Neuronal stem cell (in vitro differentiated cells): ENCODE measurements around the gene DGKG.
A peak's percentile ranks its signal among the peaks of the same experiment; 100 is the strongest.

ENCODE experiments used
- DNase-seq: peaks from one replicate; pipeline ENCODE4 v3.0.0-alpha.2; 2013; ENCODE audit warnings: low spot score
- H2AFZ ChIP-seq: one replicate; pipeline ENCODE4 v1.6.1; 2013; ENCODE audit warnings: mild to moderate bottlenecking, low read length, inconsistent platforms
- H2AK5ac ChIP-seq: 2 replicates; pipeline ENCODE4 v1.6.1; 2013; ENCODE audit warnings: low read depth, mild to moderate bottlenecking, inconsistent platforms, low read length, moderate library complexity, mixed read lengths
- H2BK120ac ChIP-seq: 2 replicates; pipeline ENCODE4 v1.6.1; 2013; ENCODE audit warnings: low read depth, mild to moderate bottlenecking, inconsistent platforms, low read length, moderate library complexity, mixed read lengths
- H2BK12ac ChIP-seq: one replicate; pipeline ENCODE4 v1.6.1; 2013; ENCODE audit warnings: low read length, inconsistent platforms
- H2BK15ac ChIP-seq: 2 replicates; pipeline ENCODE4 v1.6.1; 2013; ENCODE audit warnings: mild to moderate bottlenecking, low read length, inconsistent platforms, mixed read lengths
- H2BK5ac ChIP-seq: one replicate; pipeline ENCODE4 v1.6.1; 2013; ENCODE audit warnings: inconsistent platforms, mild to moderate bottlenecking, low read length, moderate library complexity
- H3K14ac ChIP-seq: one replicate; pipeline ENCODE4 v1.6.1; 2013; ENCODE audit warnings: low read length, inconsistent platforms
- H3K18ac ChIP-seq: 2 replicates; pipeline ENCODE4 v1.6.1; 2013; ENCODE audit warnings: low read length, inconsistent platforms
- H3K23ac ChIP-seq: 2 replicates; pipeline ENCODE4 v1.6.1; 2013; ENCODE audit warnings: low read depth, mild to moderate bottlenecking, mixed read lengths, low read length, inconsistent platforms; ENCODE audit not compliant: poor library complexity
- H3K27ac ChIP-seq: replicated peaks from 3 replicates; pipeline ENCODE4 v1.5.1; 2013; ENCODE audit warnings: low read length, inconsistent platforms
- H3K27me3 ChIP-seq, 3 experiments: 2 replicates each; pipeline ENCODE4 v1.6.1; 2013; ENCODE audit warnings: low read length in 3 of 3, mild to moderate bottlenecking in 2 of 3, inconsistent platforms in 1 of 3, low read depth in 1 of 3, mixed read lengths in 1 of 3, moderate library complexity in 1 of 3; ENCODE audit not compliant: control insufficient read depth in 3 of 3, insufficient read depth in 3 of 3
- H3K36me3 ChIP-seq, 2 donors: replicated peaks in 1 of 2; 2 replicates each; pipeline ENCODE4 v1.6.1; 2013; ENCODE audit warnings: low read length in 2 of 2; ENCODE audit not compliant: control insufficient read depth in 2 of 2, insufficient read depth in 2 of 2
- H3K4ac ChIP-seq: 2 replicates; pipeline ENCODE4 v1.6.1; 2013; ENCODE audit warnings: inconsistent platforms, mild to moderate bottlenecking, low read length, moderate library complexity
- H3K4me1 ChIP-seq, 2 donors: 1 replicate in 1 of 2; 2 replicates in 1 of 2; pipeline ENCODE4 v1.6.1; 2013; ENCODE audit warnings: low read length in 2 of 2, low read depth in 1 of 2; ENCODE audit not compliant: control insufficient read depth in 2 of 2, insufficient read depth in 1 of 2
- H3K4me2 ChIP-seq: one replicate; pipeline ENCODE4 v1.6.1; 2013; ENCODE audit warnings: mild to moderate bottlenecking, low read length, inconsistent platforms; ENCODE audit not compliant: insufficient read depth, poor library complexity, severe bottlenecking
- H3K4me3 ChIP-seq, 2 donors: 2 replicates each; pipeline ENCODE4 v1.5.1; 2013; ENCODE audit warnings: low read length in 2 of 2, mild to moderate bottlenecking in 2 of 2, inconsistent platforms in 1 of 2, moderate library complexity in 1 of 2
- H3K79me1 ChIP-seq: one replicate; pipeline ENCODE4 v1.6.1; 2013; ENCODE audit warnings: low read depth, mild to moderate bottlenecking, inconsistent platforms, low read length, moderate library complexity
- H3K9ac ChIP-seq: one replicate; pipeline ENCODE4 v1.6.1; 2013; ENCODE audit warnings: mild to moderate bottlenecking, low read depth, low read length, inconsistent platforms; ENCODE audit not compliant: poor library complexity
- H3K9me3 ChIP-seq, 2 donors: replicated peaks in 1 of 2; 2 replicates each; pipeline versions ENCODE3 to v1.6.1; 2013; ENCODE audit warnings: low read length in 2 of 2, mild to moderate bottlenecking in 2 of 2, inconsistent platforms in 1 of 2, low read depth in 1 of 2, mixed read lengths in 1 of 2, moderate library complexity in 1 of 2; ENCODE audit not compliant: control insufficient read depth in 2 of 2, insufficient read depth in 1 of 2
- H4K8ac ChIP-seq: one replicate; pipeline ENCODE4 v1.6.1; 2013; ENCODE audit warnings: low read depth, mild to moderate bottlenecking, inconsistent platforms, low read length, moderate library complexity
- H4K91ac ChIP-seq: one replicate; pipeline ENCODE4 v1.6.1; 2013; ENCODE audit warnings: low read length, low read depth, mild to moderate bottlenecking, inconsistent platforms; ENCODE audit not compliant: poor library complexity
- WGBS, 2 donors: extraction: QIAGEN DNeasy Blood & Tissue Kit; methylation state at CpG; one replicate each; pipeline ENCODE4 v1.1.7; 2013; ENCODE audit warnings: missing lambda C conversion rate in 2 of 2, mixed read lengths in 1 of 2; ENCODE audit not compliant: insufficient read length in 2 of 2, insufficient replicate concordance in 1 of 2; ENCODE audit errors: extremely low coverage in 2 of 2; 5-methylcytosine and 5-hydroxymethylcytosine counted together

Gene DGKG

GRCh38 chr3:186275436-186275835 is 86.6 kb downstream of the DGKG start:
- no peak overlapping the region for H2AFZ ChIP-seq
- H2AK5ac ChIP-seq = no peak overlapping the region
- no peak overlapping the region for H3K4me2 ChIP-seq
- no peak overlapping the region for H4K91ac ChIP-seq
- no peak overlapping the region for H3K9ac ChIP-seq
- H3K36me3 ChIP-seq = no peaks in the 10 kb centered on the region
- DNase-seq = no peak
- no peak overlapping the region for H3K4me3 ChIP-seq
- peaks cover 0 to 20% (median 0%) of the 10 kb centered on the region in 3 experiments for H3K27me3 ChIP-seq
- no peaks in the 10 kb centered on the region for H3K9me3 ChIP-seq
- no peak overlapping the region for H2BK15ac ChIP-seq
- WGBS, 2 donors = no CpG with 5 or more reads among the region's 5 CpGs
- no peaks in the 10 kb centered on the region for H3K4me1 ChIP-seq
- H4K8ac ChIP-seq = no peak overlapping the region
- H3K27ac ChIP-seq = no peak overlapping the region
- no peak overlapping the region for H3K14ac ChIP-seq
- H2BK120ac ChIP-seq = no peak overlapping the region
- no peak overlapping the region for H2BK5ac ChIP-seq
- no peak overlapping the region for H3K23ac ChIP-seq
- H3K4ac ChIP-seq = no peak overlapping the region
- no peak overlapping the region for H2BK12ac ChIP-seq
- peak overlapping the region; percentile 2 for H3K18ac ChIP-seq
- H3K79me1 ChIP-seq = no peaks in the 10 kb centered on the region

GRCh38 chr3:186273586-186273985 is 88.4 kb downstream of the DGKG start:
- H2BK5ac ChIP-seq = no peak overlapping the region

GRCh38 chr3:186270701-186271100 is 91.3 kb downstream of the DGKG start:
- peaks cover 0 to 21% (median 0%) of the 10 kb centered on the region in 3 experiments for H3K27me3 ChIP-seq
- no peak for DNase-seq
- H2BK120ac ChIP-seq = no peak overlapping the region
- H3K4me2 ChIP-seq = no peak overlapping the region
- no peak overlapping the region for H2AK5ac ChIP-seq
- H3K36me3 ChIP-seq = no peaks in the 10 kb centered on the region
- no peak overlapping the region for H3K18ac ChIP-seq
- H3K4ac ChIP-seq = no peak overlapping the region
- no peak overlapping the region for H2BK12ac ChIP-seq
- no peak overlapping the region for H4K8ac ChIP-seq
- no CpG with 5 or more reads among the region's 7 CpGs for WGBS, 2 donors
- no peak overlapping the region for H4K91ac ChIP-seq
- H3K9me3 ChIP-seq = no peaks in the 10 kb centered on the region
- H3K4me3 ChIP-seq = no peak overlapping the region
- H3K14ac ChIP-seq = no peak overlapping the region
- no peak overlapping the region for H2AFZ ChIP-seq
- H2BK5ac ChIP-seq = no peak overlapping the region
- no peaks in the 10 kb centered on the region for H3K4me1 ChIP-seq
- H3K79me1 ChIP-seq = no peaks in the 10 kb centered on the region
- no peak overlapping the region for H3K23ac ChIP-seq
- no peak overlapping the region for H3K27ac ChIP-seq
- no peak overlapping the region for H2BK15ac ChIP-seq
- no peak overlapping the region for H3K9ac ChIP-seq

More at GRCh38 chr3:186273586-186273985, 88.4 kb downstream of the DGKG start:
- H3K79me1 ChIP-seq = no peaks in the 10 kb centered on the region
- H2BK120ac ChIP-seq = no peak overlapping the region
- H3K36me3 ChIP-seq = no peaks in the 10 kb centered on the region
- no peak overlapping the region for H3K4me2 ChIP-seq
- no peaks in the 10 kb centered on the region for H3K9me3 ChIP-seq
- H3K4me1 ChIP-seq = no peaks in the 10 kb centered on the region
- H3K9ac ChIP-seq = no peak overlapping the region
- WGBS, 2 donors = no CpG with 5 or more reads among the region's 16 CpGs
- H3K4me3 ChIP-seq = no peak overlapping the region
- H3K23ac ChIP-seq = peak overlapping the region; percentile 74
- no peak overlapping the region for H2BK12ac ChIP-seq
- no peak overlapping the region for H4K91ac ChIP-seq
- H3K18ac ChIP-seq = peak overlapping the region; percentile 66
- H3K4ac ChIP-seq = peak overlapping the region; percentile 46
- no peak for DNase-seq
- no peak overlapping the region for H2AFZ ChIP-seq
- H4K8ac ChIP-seq = no peak overlapping the region
- H2BK15ac ChIP-seq = no peak overlapping the region
- H2AK5ac ChIP-seq = no peak overlapping the region
- H3K27me3 ChIP-seq = peaks cover 0 to 16% (median 0%) of the 10 kb centered on the region in 3 experiments
- no peak overlapping the region for H3K14ac ChIP-seq
- no peak overlapping the region for H3K27ac ChIP-seq

GRCh38 chr3:186268616-186269448 is 93.2 kb downstream of the DGKG start:
- Histone ChIP-seq H2AK5ac (peak overlapping the region; percentile 78), H3K14ac (no peak overlapping the region), H4K8ac (no peak overlapping the region), H3K18ac (no peak overlapping the region), H3K79me1 (no peaks in the 10 kb centered on the region), H3K9me3 (no peaks in the 10 kb centered on the region), H2AFZ (no peak overlapping the region), H4K91ac (peak overlapping the region; percentile 77), H3K23ac (peak overlapping the region; percentile 25), H3K4me3 (no peak overlapping the region), H3K36me3 (no peaks in the 10 kb centered on the region), H2BK5ac (peak overlapping the region; percentile 44), H3K4me1 (no peaks in the 10 kb centered on the region), H3K9ac (no peak overlapping the region), H3K4ac (no peak overlapping the region), H3K27me3 (peaks cover 0 to 21% (median 0%) of the 10 kb centered on the region in 3 experiments), H2BK15ac (peak overlapping the region; percentile 51), H2BK12ac (no peak overlapping the region), H3K4me2 (no peak overlapping the region), H2BK120ac (no peak overlapping the region), H3K27ac (no peak overlapping the region)
- DNase-seq = no peak
- WGBS, 2 donors = no CpG with 5 or more reads among the region's 29 CpGs
